ENCODE results near the gene WSCD2. TPM values are rescaled to one million over a fixed set of nuclear protein-coding genes. Genes with fewer than 3 reads are reported as not detected.

The WSCD2 gene
- total and polyA plus RNA-seq, 2 donors (not counting 3 experiments of a cell fraction or from before 2014, with no cell fraction given) = not detected

DNA sequence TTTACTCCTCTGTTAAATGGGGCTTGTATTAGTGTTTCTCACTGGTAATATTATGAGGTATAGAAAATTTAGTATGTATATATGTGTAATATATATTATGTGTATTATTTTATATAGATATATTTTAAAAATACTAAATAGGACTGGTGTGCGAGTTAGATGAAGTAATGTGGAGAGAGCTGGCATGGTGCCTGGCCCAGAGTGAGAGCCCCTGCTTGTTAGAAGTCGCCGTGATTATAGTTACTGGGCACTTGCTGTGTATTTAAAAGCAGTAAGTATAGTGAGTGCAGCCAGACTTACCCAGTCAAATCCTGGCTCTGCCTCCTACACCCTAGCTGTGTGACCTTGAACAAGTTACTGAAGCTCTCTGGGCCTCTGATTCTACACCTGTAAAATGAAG lies 48.0 kb downstream of the WSCD2 start:
- Histone ChIP-seq H3K36me3 (ENCODE audit: control insufficient read depth in 2 of 2, extremely low read depth in 1 of 2, insufficient read depth in 2 of 2, low read length in 2 of 2) (no peaks in the 10 kb centered on the region), H3K4me2 (ENCODE audit: insufficient read depth, low read length) (no peak overlapping the region), H4K20me1 (replicated peaks; ENCODE audit: control insufficient read depth, extremely low read depth, insufficient read depth, low read length) (no peaks in the 10 kb centered on the region), H3K9ac (replicated peaks; ENCODE audit: extremely low read depth, insufficient read depth, low read length) (no peak overlapping the region), H3K79me2 (ENCODE audit: control insufficient read depth, insufficient read depth, low read length) (no peaks in the 10 kb centered on the region), H3K4me1 (ENCODE audit: control insufficient read depth, extremely low read depth, insufficient read depth, low read length) (no peaks in the 10 kb centered on the region), H3K9me1 (replicated peaks; ENCODE audit: control insufficient read depth, extremely low read depth, insufficient read depth, low read length) (no peaks in the 10 kb centered on the region), H2AFZ (ENCODE audit: low read depth, low read length) (no peak overlapping the region), H3K4me3 (replicated peaks in 1 of 3; ENCODE audit: insufficient read depth in 1 of 3, low read depth in 1 of 3, low read length in 3 of 3) (no peak overlapping the region), H3K27ac (ENCODE audit: insufficient read depth, low read depth, low read length) (no peak overlapping the region), H3K9me3 (replicated peaks; ENCODE audit: control insufficient read depth, insufficient read depth, low read length) (no peaks in the 10 kb centered on the region), H3K27me3 (ENCODE audit: control insufficient read depth in 2 of 2, insufficient read depth in 2 of 2, low read length in 2 of 2) (no peaks in the 10 kb centered on the region)
- CTCF ChIA-PET = no interaction called here
- no peak for TF ChIP-seq GATA2 (IDR thresholded peaks at IDR 0.05; ENCODE audit: insufficient read depth, insufficient read length, low read depth, low read length)
- no peak for TF ChIP-seq EZH2 (IDR thresholded peaks at IDR 0.05; ENCODE audit: borderline replicate concordance, low read depth, low read length, severe bottlenecking)
- TF ChIP-seq, protein P1, sequence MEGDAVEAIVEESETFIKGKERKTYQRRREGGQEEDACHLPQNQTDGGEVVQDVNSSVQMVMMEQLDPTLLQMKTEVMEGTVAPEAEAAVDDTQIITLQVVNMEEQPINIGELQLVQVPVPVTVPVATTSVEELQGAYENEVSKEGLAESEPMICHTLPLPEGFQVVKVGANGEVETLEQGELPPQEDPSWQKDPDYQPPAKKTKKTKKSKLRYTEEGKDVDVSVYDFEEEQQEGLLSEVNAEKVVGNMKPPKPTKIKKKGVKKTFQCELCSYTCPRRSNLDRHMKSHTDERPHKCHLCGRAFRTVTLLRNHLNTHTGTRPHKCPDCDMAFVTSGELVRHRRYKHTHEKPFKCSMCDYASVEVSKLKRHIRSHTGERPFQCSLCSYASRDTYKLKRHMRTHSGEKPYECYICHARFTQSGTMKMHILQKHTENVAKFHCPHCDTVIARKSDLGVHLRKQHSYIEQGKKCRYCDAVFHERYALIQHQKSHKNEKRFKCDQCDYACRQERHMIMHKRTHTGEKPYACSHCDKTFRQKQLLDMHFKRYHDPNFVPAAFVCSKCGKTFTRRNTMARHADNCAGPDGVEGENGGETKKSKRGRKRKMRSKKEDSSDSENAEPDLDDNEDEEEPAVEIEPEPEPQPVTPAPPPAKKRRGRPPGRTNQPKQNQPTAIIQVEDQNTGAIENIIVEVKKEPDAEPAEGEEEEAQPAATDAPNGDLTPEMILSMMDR (IDR thresholded peaks at IDR 0.05; ENCODE audit: extremely low read depth in 1 of 2, insufficient read depth in 1 of 2, low read depth in 1 of 2, low read length in 2 of 2) = no peak
- no peak for TF ChIP-seq POLR2A (IDR thresholded peaks at IDR 0.05; ENCODE audit: low read depth, low read length)
- TF ChIP-seq JUN (IDR thresholded peaks at IDR 0.05; ENCODE audit: borderline replicate concordance, insufficient read depth, insufficient read length, low read depth) = no peak
- no peak for TF ChIP-seq FOS (IDR thresholded peaks at IDR 0.05; ENCODE audit: borderline replicate concordance, insufficient read depth, low read length)
- no peak for TF ChIP-seq POLR2AphosphoS5 (IDR thresholded peaks at IDR 0.05; ENCODE audit: insufficient read depth, low read depth, low read length)
- TF ChIP-seq, protein P2, sequence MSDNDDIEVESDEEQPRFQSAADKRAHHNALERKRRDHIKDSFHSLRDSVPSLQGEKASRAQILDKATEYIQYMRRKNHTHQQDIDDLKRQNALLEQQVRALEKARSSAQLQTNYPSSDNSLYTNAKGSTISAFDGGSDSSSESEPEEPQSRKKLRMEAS (IDR thresholded peaks at IDR 0.05; ENCODE audit: insufficient read depth, insufficient read length) = no peak
- no peak for TF ChIP-seq MYC (IDR thresholded peaks at IDR 0.05; ENCODE audit: low read depth, low read length)
- FAIRE-seq (no peak), DNase-seq (ENCODE audit: low read depth, low spot score) (no peak)
- no TSS peak for BruUV-seq (replicated peaks)
- dilution Hi-C loops (cut with MboI; ENCODE audit: extremely low pct_ligation_motif_present, low sequenced_read_pairs) (no loop called here), intact Hi-C loops (cut with micrococcal nuclease) (no loop called here)
- POLR2A ChIA-PET = no interaction called here
